HG03354 (cell line): Measurements from ENCODE around the gene ZNRF1.

Experiments used
- ATAC-seq: cut with Tn5 transposase; IDR thresholded peaks from one replicate; pipeline ENCODE4 v1.9.1; 2021; ENCODE audit warnings: mild to moderate bottlenecking; ENCODE audit not compliant: unreplicated experiment, poor library complexity, severe bottlenecking

ZNRF1 gene

GRCh38 chr16:75072239-75072947 is 73.6 kb downstream of the ZNRF1 start:
- no peak for ATAC-seq

GRCh38 chr16:75073545-75074303 is 74.9 kb downstream of the ZNRF1 start:
- no peak for ATAC-seq

- ATAC-seq = no peak
Measured at GRCh38 chr16:75074304-75074793, 75.5 kb downstream of the ZNRF1 start.

- ATAC-seq = peak; percentile 94
Measured at GRCh38 chr16:75074920-75075687, 76.3 kb downstream of the ZNRF1 start.

GRCh38 chr16:75075688-75076268 is 77.0 kb downstream of the ZNRF1 start:
- no peak for ATAC-seq

GRCh38 chr16:75078886-75079285 is 80.1 kb downstream of the ZNRF1 start:
- no peak for ATAC-seq

GRCh38 chr16:75079346-75079926 is 80.6 kb downstream of the ZNRF1 start:
- no peak for ATAC-seq

- ATAC-seq = no peak
Measured at GRCh38 chr16:75080205-75081029, 81.6 kb downstream of the ZNRF1 start.

- no peak for ATAC-seq
Measured at GRCh38 chr16:75081179-75081859, 82.5 kb downstream of the ZNRF1 start.

- no peak for ATAC-seq
Measured at GRCh38 chr16:75083813-75084212, 85.0 kb downstream of the ZNRF1 start.

GRCh38 chr16:75085556-75085955 is 86.7 kb downstream of the ZNRF1 start:
- no peak for ATAC-seq

- no peak for ATAC-seq
Measured at GRCh38 chr16:75086281-75086680, 87.5 kb downstream of the ZNRF1 start.

- ATAC-seq = no peak
Measured at GRCh38 chr16:75086688-75087374, 88.0 kb downstream of the ZNRF1 start.

GRCh38 chr16:75087375-75087979 is 88.7 kb downstream of the ZNRF1 start:
- ATAC-seq = no peak

- no peak for ATAC-seq
Measured at GRCh38 chr16:75088216-75088615, 89.4 kb downstream of the ZNRF1 start.

- ATAC-seq = no peak
Measured at GRCh38 chr16:75088934-75089333, 90.1 kb downstream of the ZNRF1 start.

- no peak for ATAC-seq
Measured at GRCh38 chr16:75089486-75090202, 90.8 kb downstream of the ZNRF1 start.
